Measurements from ENCODE around the gene ZDHHC20.
"Not testable (repeated sequence)": the region's sequence is repeated elsewhere in the genome, so short reads cannot be mapped to it uniquely, and the experiment has no call there.

The ZDHHC20 gene

GRCh38 chr13:21435687-21436151 is 23.4 kb downstream of the ZDHHC20 start:
- DNase-seq (ENCODE audit: low read depth, low spot score): peak; percentile 4

GRCh38 chr13:21435231-21435630 is 23.9 kb downstream of the ZDHHC20 start:
- DNase-seq (ENCODE audit: low read depth, low spot score): no peak

- no peak for DNase-seq (ENCODE audit: low read depth, low spot score)
These were observed 24.5 kb downstream of the ZDHHC20 start for GRCh38 chr13:21434588-21434987.

- DNase-seq (ENCODE audit: low read depth, low spot score): no peak
These were observed 29.9 kb downstream of the ZDHHC20 start for GRCh38 chr13:21429211-21429610.

- DNase-seq (ENCODE audit: low read depth, low spot score): no peak
These were observed 31.4 kb downstream of the ZDHHC20 start for GRCh38 chr13:21427741-21428140.

- DNase-seq (ENCODE audit: low read depth, low spot score): no peak
These were observed 32.9 kb downstream of the ZDHHC20 start for GRCh38 chr13:21426238-21426637.

GRCh38 chr13:21420706-21421105 is 38.4 kb downstream of the ZDHHC20 start:
- DNase-seq (ENCODE audit: low read depth, low spot score): no peak

GRCh38 chr13:21413013-21413412 is 46.1 kb downstream of the ZDHHC20 start:
- no peak for DNase-seq (ENCODE audit: low read depth, low spot score)

- DNase-seq (ENCODE audit: low read depth, low spot score): peak; percentile 60
These were observed 48.6 kb downstream of the ZDHHC20 start for GRCh38 chr13:21410453-21410852.

- DNase-seq (ENCODE audit: low read depth, low spot score): no peak
These were observed 53.8 kb downstream of the ZDHHC20 start for GRCh38 chr13:21405309-21405708.

GRCh38 chr13:21402586-21403307 is 56.4 kb downstream of the ZDHHC20 start:
- DNase-seq (ENCODE audit: low read depth, low spot score): no peak

GRCh38 chr13:21399741-21400140 is 59.4 kb downstream of the ZDHHC20 start:
- no peak for DNase-seq (ENCODE audit: low read depth, low spot score)

- no peak for DNase-seq (ENCODE audit: low read depth, low spot score)
These were observed 63.1 kb downstream of the ZDHHC20 start for GRCh38 chr13:21395953-21396352.

GRCh38 chr13:21389124-21389523 is 70.0 kb downstream of the ZDHHC20 start:
- no peak for DNase-seq (ENCODE audit: low read depth, low spot score)

- no peak for DNase-seq (ENCODE audit: low read depth, low spot score)
These were observed 73.4 kb downstream of the ZDHHC20 start for GRCh38 chr13:21385710-21386109.

- no peak for DNase-seq (ENCODE audit: low read depth, low spot score)
These were observed 76.0 kb downstream of the ZDHHC20 start for GRCh38 chr13:21383090-21383489.

GRCh38 chr13:21376998-21377985 is 81.8 kb downstream of the ZDHHC20 start:
- not testable (repeated sequence) for DNase-seq (ENCODE audit: low read depth, low spot score)

- DNase-seq (ENCODE audit: low read depth, low spot score): no peak
These were observed 86.6 kb downstream of the ZDHHC20 start for GRCh38 chr13:21372530-21372929.

- DNase-seq (ENCODE audit: low read depth, low spot score): no peak
These were observed 88.1 kb downstream of the ZDHHC20 start for GRCh38 chr13:21371011-21371410.

GRCh38 chr13:21365574-21365973 is 93.5 kb downstream of the ZDHHC20 start:
- DNase-seq (ENCODE audit: low read depth, low spot score): peak; percentile 11

GRCh38 chr13:21364916-21365315 is 94.2 kb downstream of the ZDHHC20 start:
- DNase-seq (ENCODE audit: low read depth, low spot score): no peak

GRCh38 chr13:21364357-21364756 is 94.7 kb downstream of the ZDHHC20 start:
- DNase-seq (ENCODE audit: low read depth, low spot score): no peak
